ENCODE results near the gene COL4A4.

The COL4A4 gene

DNA sequence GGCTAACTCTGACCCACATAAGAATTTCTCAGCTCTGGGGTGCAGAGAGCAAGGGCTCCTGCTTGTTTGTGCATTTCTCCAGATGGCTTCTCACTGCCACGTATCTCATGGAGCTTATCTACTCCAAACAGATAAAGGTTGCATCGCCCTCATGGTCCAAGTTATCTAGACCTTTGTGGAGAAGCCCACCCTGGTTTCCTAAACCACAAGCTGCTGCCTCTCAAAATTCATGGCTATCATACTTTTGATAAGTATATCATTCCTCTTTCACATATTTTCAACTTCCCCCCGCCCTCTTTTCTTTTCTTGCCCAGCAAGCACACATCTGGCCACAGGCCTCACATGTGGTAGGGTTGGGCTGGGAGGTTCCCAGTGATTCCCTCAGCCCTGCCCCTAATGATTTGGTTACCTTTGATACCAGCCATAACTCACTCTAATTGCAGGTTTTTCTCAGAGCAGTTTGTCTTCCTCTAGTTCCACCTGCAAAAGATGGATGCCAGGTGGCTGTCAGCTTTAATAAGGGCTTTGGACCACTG is 182.1 kb downstream of the COL4A4 start:
- no peak for DNase-seq (ENCODE audit: low read depth in 2 of 2)

- DNase-seq (ENCODE audit: low read depth in 2 of 2): no peak
These were observed 185.0 kb downstream of the COL4A4 start for GRCh38 chr2:226979004-226979403.

DNA sequence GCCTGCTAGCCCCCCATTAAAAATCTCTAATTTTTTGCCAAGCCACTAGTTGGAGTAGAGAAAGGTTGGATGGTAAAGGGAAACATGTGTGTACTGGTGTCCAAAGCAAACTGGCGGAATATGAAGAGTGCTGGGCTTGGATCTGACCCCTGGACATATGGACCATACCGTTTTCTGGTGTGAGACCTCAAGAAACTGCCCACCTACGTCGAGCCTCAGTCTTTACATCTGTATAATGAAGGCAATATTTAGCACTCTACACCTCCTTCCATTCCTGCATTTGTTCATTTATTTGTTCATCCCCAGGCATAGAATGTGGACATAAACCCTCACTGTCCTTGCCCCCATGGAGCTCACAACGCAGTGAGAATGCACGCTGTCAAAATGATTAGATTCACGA is 185.7 kb downstream of the COL4A4 start:
- no peak for DNase-seq (ENCODE audit: low read depth in 2 of 2)

- no peak for DNase-seq (ENCODE audit: low read depth in 2 of 2)
These were observed 186.2 kb downstream of the COL4A4 start for GRCh38 chr2:226977775-226978190.

GRCh38 chr2:226973816-226974215 is 190.2 kb downstream of the COL4A4 start:
- DNase-seq (ENCODE audit: low read depth in 2 of 2): no peak

GRCh38 chr2:226971770-226972169 is 192.2 kb downstream of the COL4A4 start:
- no peak for DNase-seq (ENCODE audit: low read depth in 2 of 2)

DNA sequence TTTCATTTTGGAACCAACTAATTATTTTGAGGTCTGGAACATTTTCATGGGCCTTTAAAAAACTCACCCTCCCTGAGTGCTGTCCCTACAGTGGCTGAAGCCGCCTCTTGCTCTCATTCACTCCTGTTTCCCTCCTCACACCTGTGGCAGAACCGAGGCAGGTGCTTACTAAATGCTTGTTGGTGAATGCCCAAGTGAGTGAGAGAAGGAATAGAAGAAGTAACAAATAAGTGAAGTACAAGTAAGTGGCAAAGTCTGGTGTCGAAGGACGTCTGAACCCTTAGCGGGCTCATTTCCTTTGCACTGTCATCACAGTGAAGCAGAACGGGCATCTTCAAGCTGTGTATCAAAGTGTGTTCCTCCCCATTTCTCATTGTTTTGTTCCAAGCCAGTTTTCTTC is 192.9 kb downstream of the COL4A4 start:
- DNase-seq (ENCODE audit: low read depth in 2 of 2): no peak

- DNase-seq (ENCODE audit: low read depth in 2 of 2): no peak
These were observed 193.6 kb downstream of the COL4A4 start for GRCh38 chr2:226970362-226970761.

DNA sequence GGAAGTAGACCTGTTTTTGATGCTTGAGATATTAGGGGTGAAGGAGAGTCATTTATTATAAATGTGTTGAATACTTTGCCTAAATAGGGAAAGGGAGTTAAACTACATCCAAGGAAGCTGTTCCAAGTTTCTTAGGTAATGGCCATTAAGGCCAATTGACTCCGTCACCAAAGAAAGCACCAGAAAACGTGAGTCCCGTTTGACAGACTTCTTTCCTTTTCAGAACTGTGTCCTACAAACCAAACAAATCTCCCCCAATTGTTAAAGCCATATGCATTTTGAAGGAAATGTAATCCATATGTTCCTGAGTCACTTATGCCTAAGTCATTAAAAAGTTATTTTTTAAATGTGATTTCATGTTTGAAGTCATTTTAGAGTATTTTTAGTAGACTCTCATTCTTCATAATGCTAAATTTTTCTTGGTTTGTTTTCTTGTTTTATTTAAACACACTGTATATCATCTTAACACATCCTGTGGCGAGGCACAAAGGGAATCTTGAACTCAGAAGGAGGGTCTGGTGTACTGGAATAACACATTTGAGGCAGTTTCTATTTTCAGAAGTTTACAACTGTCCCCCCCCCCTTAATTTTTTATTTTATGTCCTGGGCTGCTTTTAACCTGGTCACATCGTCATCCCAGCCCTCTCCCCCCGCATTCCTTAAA is 194.5 kb downstream of the COL4A4 start:
- no peak for DNase-seq (ENCODE audit: low read depth in 2 of 2)

DNA sequence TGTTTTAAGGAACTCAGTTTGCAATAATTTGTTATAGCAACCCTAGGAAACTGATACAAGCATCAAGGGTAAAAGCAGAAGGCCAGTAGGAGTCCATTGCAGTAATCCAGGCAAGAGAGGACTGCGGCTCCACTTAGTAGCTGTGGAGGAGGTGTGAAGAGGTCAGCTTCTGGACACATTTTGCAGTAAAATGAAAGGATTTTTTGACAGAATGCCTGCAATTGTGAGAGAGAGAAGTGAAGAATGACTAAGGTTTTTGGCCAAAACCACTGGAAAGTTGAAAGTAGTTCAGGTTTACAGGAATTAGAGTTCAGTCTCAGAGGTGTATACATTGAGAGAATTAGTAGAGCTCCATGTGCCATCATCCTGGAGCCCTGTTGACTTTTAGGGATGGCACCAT is 198.6 kb downstream of the COL4A4 start:
- DNase-seq (ENCODE audit: low read depth in 2 of 2): no peak

- no peak for DNase-seq (ENCODE audit: low read depth in 2 of 2)
These were observed 200.5 kb downstream of the COL4A4 start for GRCh38 chr2:226963528-226963927.

GRCh38 chr2:226962176-226962773 is 201.7 kb downstream of the COL4A4 start:
- DNase-seq (ENCODE audit: low read depth in 2 of 2): no peak

DNA sequence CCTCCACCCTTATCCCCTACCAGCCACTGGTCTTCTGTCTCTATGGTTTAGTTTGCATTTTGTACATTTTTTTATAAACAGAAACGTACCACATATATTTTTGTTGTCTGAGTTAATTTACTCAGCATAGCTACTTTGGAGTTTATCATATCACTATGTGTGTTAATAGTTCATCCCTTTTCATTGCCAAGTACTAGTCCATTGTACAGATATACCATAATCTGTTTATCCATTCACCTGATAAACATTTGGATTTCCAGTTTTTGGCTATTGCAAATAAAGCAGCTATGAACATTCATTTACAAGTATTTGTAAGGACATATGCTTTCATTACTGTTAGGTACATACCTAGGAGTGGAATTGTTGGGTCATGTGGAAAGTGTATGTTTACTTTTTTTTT is 204.6 kb downstream of the COL4A4 start:
- DNase-seq (ENCODE audit: low read depth in 2 of 2): no peak

GRCh38 chr2:226956659-226957058 is 207.3 kb downstream of the COL4A4 start:
- no peak for DNase-seq (ENCODE audit: low read depth in 2 of 2)

- DNase-seq (ENCODE audit: low read depth in 2 of 2): no peak
These were observed 210.2 kb downstream of the COL4A4 start for GRCh38 chr2:226953826-226954225.

GRCh38 chr2:226953206-226953605 is 210.8 kb downstream of the COL4A4 start:
- no peak for DNase-seq (ENCODE audit: low read depth in 2 of 2)

Data from stimulated activated CD8-positive, alpha-beta memory T cell treated with anti-CD3 and anti-CD28 coated beads, Interleukin-15, amount 100 ng/mL, for 48 hours (primary cell).